Measurements from ENCODE around the gene BMPER. TPM values are rescaled to one million over a fixed set of nuclear protein-coding genes. Genes with fewer than 3 reads are reported as not detected.

The BMPER gene
- total RNA-seq, 1 donor, result 11.2 TPM

DNA sequence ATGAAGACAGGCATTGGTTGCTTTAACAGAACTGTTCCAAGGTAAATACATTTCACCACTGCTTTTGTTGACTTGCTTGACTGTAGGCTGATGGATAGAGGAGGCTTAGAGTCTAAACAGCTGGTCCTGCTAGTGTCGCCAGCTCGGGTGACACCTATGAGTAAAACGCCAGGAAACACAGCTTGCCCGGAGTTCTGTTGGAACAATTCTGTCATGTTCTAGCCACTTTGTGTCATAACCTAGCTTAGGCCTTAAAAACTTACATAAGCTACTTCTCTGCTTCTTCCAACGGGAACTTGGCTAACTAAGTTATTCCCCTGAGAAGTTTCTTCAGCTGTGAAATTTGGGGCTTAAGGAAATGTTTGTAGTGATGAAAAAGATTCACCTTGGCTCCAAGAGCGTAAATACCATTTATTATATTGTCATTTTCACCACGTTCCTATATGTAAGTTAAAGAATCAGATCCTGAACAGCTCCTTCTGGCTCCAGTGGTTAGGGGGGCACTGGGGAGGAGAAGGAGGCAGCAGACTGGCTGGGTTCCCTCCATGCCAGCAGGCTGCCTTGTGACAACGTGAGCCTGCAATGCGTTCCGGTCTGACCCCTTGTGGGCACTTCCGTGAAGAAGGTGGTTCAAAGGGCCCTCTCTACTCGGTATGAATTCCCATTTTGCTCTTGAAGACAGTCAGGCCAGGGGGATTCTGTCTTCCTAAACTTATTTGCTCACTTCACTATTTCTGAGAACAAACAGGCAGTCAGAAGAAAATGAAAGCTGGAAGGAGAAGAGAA, 253.2 kb downstream of the BMPER start:
- Histone ChIP-seq H3K27ac (ENCODE audit: low read depth, low read length) (peak overlapping the region; percentile 67), H3K27me3 (ENCODE audit: insufficient read depth, low read length) (no peaks in the 10 kb centered on the region), H4K20me1 (ENCODE audit: insufficient read depth, low read length) (no peaks in the 10 kb centered on the region), H3K4me2 (ENCODE audit: insufficient read depth, low read length) (no peak overlapping the region), H2AFZ (ENCODE audit: low read length) (no peak overlapping the region), H3K4me3 (ENCODE audit: insufficient read depth, low read length) (no peak overlapping the region), H3K79me2 (ENCODE audit: insufficient read depth, low read length) (no peaks in the 10 kb centered on the region), H3K36me3 (ENCODE audit: insufficient read depth, low read length) (no peaks in the 10 kb centered on the region), H3K4me1 (ENCODE audit: insufficient read depth, low read length) (peaks cover 26% of the 10 kb centered on the region), H3K9me3 (ENCODE audit: low read depth, low read length) (no peaks in the 10 kb centered on the region)
- DNase-seq (ENCODE audit: insufficient read length, low spot score, missing footprints), result peak; percentile 11
- TF ChIP-seq, protein P1, sequence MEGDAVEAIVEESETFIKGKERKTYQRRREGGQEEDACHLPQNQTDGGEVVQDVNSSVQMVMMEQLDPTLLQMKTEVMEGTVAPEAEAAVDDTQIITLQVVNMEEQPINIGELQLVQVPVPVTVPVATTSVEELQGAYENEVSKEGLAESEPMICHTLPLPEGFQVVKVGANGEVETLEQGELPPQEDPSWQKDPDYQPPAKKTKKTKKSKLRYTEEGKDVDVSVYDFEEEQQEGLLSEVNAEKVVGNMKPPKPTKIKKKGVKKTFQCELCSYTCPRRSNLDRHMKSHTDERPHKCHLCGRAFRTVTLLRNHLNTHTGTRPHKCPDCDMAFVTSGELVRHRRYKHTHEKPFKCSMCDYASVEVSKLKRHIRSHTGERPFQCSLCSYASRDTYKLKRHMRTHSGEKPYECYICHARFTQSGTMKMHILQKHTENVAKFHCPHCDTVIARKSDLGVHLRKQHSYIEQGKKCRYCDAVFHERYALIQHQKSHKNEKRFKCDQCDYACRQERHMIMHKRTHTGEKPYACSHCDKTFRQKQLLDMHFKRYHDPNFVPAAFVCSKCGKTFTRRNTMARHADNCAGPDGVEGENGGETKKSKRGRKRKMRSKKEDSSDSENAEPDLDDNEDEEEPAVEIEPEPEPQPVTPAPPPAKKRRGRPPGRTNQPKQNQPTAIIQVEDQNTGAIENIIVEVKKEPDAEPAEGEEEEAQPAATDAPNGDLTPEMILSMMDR (IDR thresholded peaks at IDR 0.05; ENCODE audit: extremely low read depth, low read depth, low read length), result peak; percentile 13

DNA sequence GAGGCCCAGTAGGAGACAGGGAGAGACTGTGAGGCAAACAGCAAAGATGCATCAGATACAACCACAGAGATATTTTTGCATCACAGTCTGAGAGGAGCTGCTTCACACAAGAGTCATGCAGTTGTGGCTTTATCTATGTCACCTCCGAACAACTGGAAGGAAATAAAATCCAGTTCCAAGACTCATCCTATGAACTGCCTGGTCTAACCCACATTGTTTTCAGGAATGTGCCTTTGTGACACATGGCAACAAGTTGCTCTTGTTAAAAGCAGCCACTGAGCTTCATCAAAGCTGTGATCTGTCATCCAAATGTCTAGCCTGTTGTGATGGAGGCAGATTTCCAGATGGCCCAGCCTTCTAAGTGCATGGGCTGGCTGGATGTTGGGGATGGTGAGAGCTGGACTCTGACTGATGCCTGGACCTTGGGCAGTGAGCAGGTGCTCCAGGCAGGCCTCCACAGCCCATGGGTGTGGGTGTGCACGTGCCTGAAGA, 255.0 kb downstream of the BMPER start:
- Histone ChIP-seq H3K4me3 (ENCODE audit: insufficient read depth, low read length) (no peak overlapping the region), H3K4me2 (ENCODE audit: insufficient read depth, low read length) (no peak overlapping the region), H4K20me1 (ENCODE audit: insufficient read depth, low read length) (no peaks in the 10 kb centered on the region), H3K79me2 (ENCODE audit: insufficient read depth, low read length) (no peaks in the 10 kb centered on the region), H2AFZ (ENCODE audit: low read length) (no peak overlapping the region), H3K27ac (ENCODE audit: low read depth, low read length) (peak overlapping the region; percentile 69), H3K4me1 (ENCODE audit: insufficient read depth, low read length) (peaks cover 20% of the 10 kb centered on the region), H3K9me3 (ENCODE audit: low read depth, low read length) (no peaks in the 10 kb centered on the region), H3K36me3 (ENCODE audit: insufficient read depth, low read length) (no peaks in the 10 kb centered on the region), H3K27me3 (ENCODE audit: insufficient read depth, low read length) (no peaks in the 10 kb centered on the region)
- TF ChIP-seq, protein P1 (IDR thresholded peaks at IDR 0.05; ENCODE audit: extremely low read depth, low read depth, low read length), result no peak
- peak; percentile 92 for DNase-seq (ENCODE audit: insufficient read length, low spot score, missing footprints)

DNA sequence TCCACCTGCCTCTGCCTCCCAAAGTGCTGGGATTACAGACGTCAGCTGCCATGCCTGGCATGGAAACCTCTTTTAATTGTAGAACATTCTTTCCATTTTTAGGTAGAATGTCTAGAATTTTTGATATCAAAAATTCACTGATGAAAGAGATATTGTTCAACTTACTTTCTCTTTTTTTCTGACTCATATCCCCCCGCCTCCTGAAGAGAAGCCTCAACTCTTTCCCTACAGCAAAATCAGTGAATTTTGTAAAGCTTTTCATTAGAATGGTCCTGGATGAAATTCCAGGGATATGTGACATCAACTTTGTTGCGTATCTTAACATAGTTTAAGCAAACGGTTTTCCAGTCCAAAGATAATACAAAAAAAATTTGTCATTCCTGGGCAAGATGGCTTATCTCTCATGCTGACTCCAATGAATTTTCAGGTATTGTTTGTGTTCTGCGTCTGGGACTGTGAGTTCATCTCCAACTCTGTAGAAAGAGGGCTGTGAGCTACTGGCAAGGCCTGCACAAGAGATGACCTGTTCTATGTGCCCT, 256.8 kb downstream of the BMPER start:
- TF ChIP-seq, protein P1 (IDR thresholded peaks at IDR 0.05; ENCODE audit: extremely low read depth, low read depth, low read length), result no peak
- Histone ChIP-seq H3K4me2 (ENCODE audit: insufficient read depth, low read length) (no peak overlapping the region), H3K4me3 (ENCODE audit: insufficient read depth, low read length) (no peak overlapping the region), H3K27me3 (ENCODE audit: insufficient read depth, low read length) (peaks cover 2% of the 10 kb centered on the region), H2AFZ (ENCODE audit: low read length) (no peak overlapping the region), H3K79me2 (ENCODE audit: insufficient read depth, low read length) (no peaks in the 10 kb centered on the region), H3K36me3 (ENCODE audit: insufficient read depth, low read length) (no peaks in the 10 kb centered on the region), H4K20me1 (ENCODE audit: insufficient read depth, low read length) (no peaks in the 10 kb centered on the region), H3K27ac (ENCODE audit: low read depth, low read length) (no peak overlapping the region), H3K9me3 (ENCODE audit: low read depth, low read length) (no peaks in the 10 kb centered on the region), H3K4me1 (ENCODE audit: insufficient read depth, low read length) (peaks cover 12% of the 10 kb centered on the region)
- DNase-seq (ENCODE audit: insufficient read length, low spot score, missing footprints), result peak; percentile 41

DNA sequence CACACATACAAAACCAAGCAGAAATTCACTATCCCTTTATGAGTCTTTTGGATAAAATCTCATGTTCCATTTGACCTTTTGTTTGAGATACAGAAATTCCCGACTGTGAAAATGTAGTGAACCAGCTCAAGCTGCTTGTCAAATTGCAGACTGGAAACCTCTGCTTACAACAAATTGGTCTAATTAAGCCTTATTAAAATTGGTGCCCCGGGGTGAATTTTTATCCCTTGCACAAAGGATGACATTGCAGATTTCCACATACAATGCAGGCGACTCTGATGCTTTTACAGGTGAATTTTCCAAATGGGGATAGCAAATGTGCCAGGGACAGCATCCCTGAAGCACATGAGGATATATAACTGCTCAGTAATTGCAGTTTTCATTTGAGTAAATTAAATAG, 257.3 kb downstream of the BMPER start:
- TF ChIP-seq, protein P1 (IDR thresholded peaks at IDR 0.05; ENCODE audit: extremely low read depth, low read depth, low read length), result no peak
- peaks cover 2% of the 10 kb centered on the region for H3K27me3 ChIP-seq (ENCODE audit: insufficient read depth, low read length)
- H3K4me3 ChIP-seq (ENCODE audit: insufficient read depth, low read length), result no peak overlapping the region
- no peaks in the 10 kb centered on the region for H3K36me3 ChIP-seq (ENCODE audit: insufficient read depth, low read length)
- no peak for DNase-seq (ENCODE audit: insufficient read length, low spot score, missing footprints)
- H4K20me1 ChIP-seq (ENCODE audit: insufficient read depth, low read length), result no peaks in the 10 kb centered on the region
- no peak overlapping the region for H3K4me2 ChIP-seq (ENCODE audit: insufficient read depth, low read length)
- peaks cover 12% of the 10 kb centered on the region for H3K4me1 ChIP-seq (ENCODE audit: insufficient read depth, low read length)
- no peak overlapping the region for H3K27ac ChIP-seq (ENCODE audit: low read depth, low read length)
- H3K79me2 ChIP-seq (ENCODE audit: insufficient read depth, low read length), result no peaks in the 10 kb centered on the region
- no peaks in the 10 kb centered on the region for H3K9me3 ChIP-seq (ENCODE audit: low read depth, low read length)
- no peak overlapping the region for H2AFZ ChIP-seq (ENCODE audit: low read length)

All from osteoblast (primary cell).